T-cell (primary cell): ENCODE measurements around the gene PLCB4. TPM values are rescaled to one million over a fixed set of nuclear protein-coding genes. Genes with fewer than 3 reads are reported as not detected.

Experiments used
- ATAC-seq, 4 experiments: fragments of 200-7000 bp in 3 of 4; fragments of 150-1000 bp in 1 of 4; cut with Tn5 transposase; replicated peaks in 1 of 4; 1 replicate in 3 of 4; 2 replicates in 1 of 4; pipeline ENCODE4 v1.10.0; 2021; ENCODE audit warnings: moderate library complexity in 3 of 4, mild to moderate bottlenecking in 2 of 4, moderate number of reproducible peaks in 1 of 4
- CTCF ChIA-PET, 2 donors: fragments of 300-600 bp; sonication (Branson Sonifier 250); formaldehyde crosslinking; loops; one replicate each; lab custom pipeline; 2022; ENCODE audit warnings: antibody characterized with exemption in 2 of 2; lab: Charles Lee
- POLR2A ChIA-PET, 2 donors: fragments of 300-600 bp; sonication (Branson Sonifier 250); formaldehyde crosslinking; loops; one replicate each; lab custom pipeline; 2022; ENCODE audit warnings: antibody characterized with exemption in 2 of 2; lab: Charles Lee
- DNase-seq, 35 experiments: peaks; one replicate each; pipeline versions ENCODE4 v3.0.0 to v3.0.0-alpha.2; 2013 to 2023
- H3K27ac ChIP-seq: one replicate; pipeline ENCODE4 v1.5.1; 2013; ENCODE audit warnings: low read length
- H3K27me3 ChIP-seq, 2 experiments: replicated peaks in 1 of 2; 1 replicate in 1 of 2; 2 replicates in 1 of 2; pipeline versions ENCODE4 v1.6.1 to v1.7.0; 2013; ENCODE audit warnings: low read length in 1 of 2, mixed read lengths in 1 of 2; ENCODE audit not compliant: control insufficient read depth in 2 of 2, insufficient read depth in 2 of 2; ENCODE audit errors: extremely low read depth in 1 of 2
- H3K36me3 ChIP-seq, 2 donors: 1 replicate in 1 of 2; 2 replicates in 1 of 2; pipeline versions ENCODE4 v1.6.1 to v1.7.0; 2013; ENCODE audit warnings: low read length in 1 of 2; ENCODE audit not compliant: control insufficient read depth in 2 of 2, insufficient read depth in 1 of 2; ENCODE audit errors: extremely low read depth in 1 of 2
- H3K4me1 ChIP-seq, 2 experiments: 1 replicate in 1 of 2; 2 replicates in 1 of 2; pipeline versions ENCODE4 v1.6.1 to v1.7.0; 2013; ENCODE audit warnings: low read length in 2 of 2, mixed read lengths in 1 of 2; ENCODE audit not compliant: insufficient read depth in 2 of 2, control insufficient read depth in 1 of 2; ENCODE audit errors: extremely low read depth in 1 of 2
- H3K4me3 ChIP-seq, 2 donors: 1 replicate in 1 of 2; 2 replicates in 1 of 2; pipeline versions ENCODE4 v1.5.1 to v1.7.0; 2013; ENCODE audit warnings: mild to moderate bottlenecking in 2 of 2, low read length in 1 of 2, moderate library complexity in 1 of 2; ENCODE audit not compliant: control insufficient read depth in 1 of 2; ENCODE audit errors: extremely low read depth in 1 of 2
- H3K9me3 ChIP-seq: 2 replicates; pipeline ENCODE4 v1.7.0; 2013
- H3K27ac Mint-ChIP-seq, 2 donors: one replicate each; pipeline ENCODE4 v1.8.0; 2020 to 2021; ENCODE audit warnings: mild to moderate bottlenecking in 2 of 2, mixed read lengths in 2 of 2
- H3K27me3 Mint-ChIP-seq, 2 donors: one replicate each; pipeline ENCODE4 v1.8.0; 2021 to 2022; ENCODE audit warnings: mixed read lengths in 2 of 2
- H3K36me3 Mint-ChIP-seq: one replicate; pipeline ENCODE4 v1.8.0; 2021; ENCODE audit warnings: mixed read lengths
- H3K4me1 Mint-ChIP-seq, 3 donors: one replicate each; pipeline ENCODE4 v1.8.0; 2020 to 2022; ENCODE audit warnings: mixed read lengths in 3 of 3, mild to moderate bottlenecking in 1 of 3
- H3K4me3 Mint-ChIP-seq, 3 donors: one replicate each; pipeline ENCODE4 v1.8.0; 2020 to 2022; ENCODE audit warnings: mild to moderate bottlenecking in 3 of 3, mixed read lengths in 3 of 3, moderate library complexity in 3 of 3
- H3K9me3 Mint-ChIP-seq, 3 donors: one replicate each; pipeline ENCODE4 v1.8.0; 2020 to 2022; ENCODE audit warnings: mixed read lengths in 3 of 3
- whole genome bisulfite sequencing: methylation state at CpG from one replicate; pipeline ENCODE4 v1.1.5; 2013; ENCODE audit warnings: missing lambda C conversion rate; ENCODE audit not compliant: insufficient coverage; 5-methylcytosine and 5-hydroxymethylcytosine counted together
- total RNA-seq, 35 experiments: library from RNA in 6 of 35; stranded (reverse) in 6 of 35; fragments of 120-200 nt in 1 of 35; gene quantifications; one replicate each; pipeline versions ENCODE4 v1.2.1 to v1.2.4 and lab custom pipeline; 2013 to 2026

The PLCB4 gene
- total RNA-seq, 5 donors from 2014 or later (not counting 1 experiment from before 2014, with no cell fraction given): 0.06 to 0.07 TPM; not detected in 3

DNA sequence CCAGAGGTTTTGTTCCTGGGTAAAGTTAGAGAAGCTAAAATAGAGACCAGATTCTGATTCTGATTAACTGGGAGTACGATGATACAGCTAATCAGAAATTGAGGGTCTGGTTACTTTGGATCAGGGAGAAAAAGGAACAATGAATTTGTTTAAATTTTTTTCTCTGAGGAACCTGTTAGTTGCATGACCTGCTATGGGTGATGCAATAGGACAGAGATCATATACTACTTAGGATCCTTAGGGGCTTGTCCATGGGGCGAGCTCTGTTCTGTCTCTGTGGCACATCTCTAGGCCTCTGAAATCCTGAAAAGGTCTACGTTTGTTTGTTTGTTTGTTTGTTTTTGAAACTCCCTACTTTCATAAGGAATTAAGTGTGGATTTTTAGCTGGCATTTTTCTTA lies 279.4 kb downstream of the PLCB4 start:
- ATAC-seq (no peak), DNase-seq (no peak)
- H3K9me3 ChIP-seq: no peaks in the 10 kb centered on the region
- Mint-ChIP-seq H3K27ac (no peak overlapping the region), H3K4me1 (no peaks in the 10 kb centered on the region), H3K36me3 (no peaks in the 10 kb centered on the region), H3K9me3 (peaks cover 0 to 5% (median 0%) of the 10 kb centered on the region in 3 donors), H3K4me3 (no peak overlapping the region), H3K27me3 (no peaks in the 10 kb centered on the region)
- H3K4me1 ChIP-seq: no peaks in the 10 kb centered on the region
- H3K27me3 ChIP-seq: no peaks in the 10 kb centered on the region
- H3K36me3 ChIP-seq: no peaks in the 10 kb centered on the region
- no peak overlapping the region for H3K27ac ChIP-seq
- ChIA-PET POLR2A (no interaction called here), CTCF (no interaction called here)
- 60% methylated on average over 1 of the region's 3 CpGs for WGBS
- no peak overlapping the region for H3K4me3 ChIP-seq

DNA sequence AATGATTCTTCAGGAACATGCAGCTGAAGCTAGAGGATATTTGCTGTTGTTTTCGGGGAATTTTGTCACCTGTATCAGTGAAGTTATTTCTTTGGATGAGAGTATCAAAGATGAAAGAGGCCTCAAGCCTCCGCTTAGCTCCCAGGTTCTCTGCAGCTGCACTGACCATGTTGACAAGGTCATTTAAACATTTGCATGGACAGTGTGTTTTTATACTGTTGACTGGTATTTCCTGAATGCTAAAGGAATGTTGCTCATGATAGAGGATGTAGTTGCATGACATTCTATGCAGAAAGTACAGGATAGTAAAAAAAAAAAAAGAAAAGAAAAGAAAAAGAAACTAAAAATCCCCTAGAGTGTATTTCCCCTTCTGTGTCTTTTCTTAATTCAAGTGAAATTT lies 279.9 kb downstream of the PLCB4 start:
- Mint-ChIP-seq H3K4me1 (no peaks in the 10 kb centered on the region), H3K9me3 (peaks cover 0 to 5% (median 0%) of the 10 kb centered on the region in 3 donors), H3K36me3 (no peaks in the 10 kb centered on the region), H3K27ac (no peak overlapping the region), H3K4me3 (no peak overlapping the region), H3K27me3 (no peaks in the 10 kb centered on the region)
- 83% methylated on average over 2 of the region's 2 CpGs for WGBS
- DNase-seq (no peak), ATAC-seq (no peak)
- Histone ChIP-seq H3K4me3 (no peak overlapping the region), H3K36me3 (no peaks in the 10 kb centered on the region), H3K9me3 (no peaks in the 10 kb centered on the region), H3K27me3 (no peaks in the 10 kb centered on the region), H3K4me1 (no peaks in the 10 kb centered on the region), H3K27ac (no peak overlapping the region)
- ChIA-PET CTCF (no interaction called here), POLR2A (no interaction called here)

GRCh38 chr20:9349249-9349648 lies 280.4 kb downstream of the PLCB4 start:
- CTCF ChIA-PET: no interaction called here
- no peaks in the 10 kb centered on the region for H3K4me1 ChIP-seq
- H3K4me3 ChIP-seq: no peak overlapping the region
- POLR2A ChIA-PET: no interaction called here
- no peaks in the 10 kb centered on the region for H3K27me3 ChIP-seq
- Mint-ChIP-seq H3K9me3 (peaks cover 0 to 2% (median 0%) of the 10 kb centered on the region in 3 donors), H3K27ac (no peak overlapping the region), H3K27me3 (no peaks in the 10 kb centered on the region), H3K36me3 (no peaks in the 10 kb centered on the region), H3K4me3 (no peak overlapping the region), H3K4me1 (no peaks in the 10 kb centered on the region)
- WGBS: no CpG with 5 or more reads among the region's 4 CpGs
- no peaks in the 10 kb centered on the region for H3K36me3 ChIP-seq
- no peaks in the 10 kb centered on the region for H3K9me3 ChIP-seq
- DNase-seq (no peak), ATAC-seq (no peak)
- no peak overlapping the region for H3K27ac ChIP-seq

- ATAC-seq (no peak), DNase-seq (no peak)
- H3K27ac Mint-ChIP-seq: no peak overlapping the region
- Histone ChIP-seq H3K4me3 (no peak overlapping the region), H3K9me3 (no peaks in the 10 kb centered on the region), H3K27me3 (no peaks in the 10 kb centered on the region), H3K36me3 (no peaks in the 10 kb centered on the region), H3K27ac (no peak overlapping the region), H3K4me1 (no peaks in the 10 kb centered on the region)
- no peak overlapping the region for H3K4me3 Mint-ChIP-seq
- ChIA-PET POLR2A (no interaction called here), CTCF (no interaction called here)
- H3K9me3 Mint-ChIP-seq: no peaks in the 10 kb centered on the region
- H3K27me3 Mint-ChIP-seq: no peaks in the 10 kb centered on the region
- H3K36me3 Mint-ChIP-seq: no peaks in the 10 kb centered on the region
- H3K4me1 Mint-ChIP-seq: no peaks in the 10 kb centered on the region
Measured at GRCh38 chr20:9352739-9353138, 283.9 kb downstream of the PLCB4 start.

DNA sequence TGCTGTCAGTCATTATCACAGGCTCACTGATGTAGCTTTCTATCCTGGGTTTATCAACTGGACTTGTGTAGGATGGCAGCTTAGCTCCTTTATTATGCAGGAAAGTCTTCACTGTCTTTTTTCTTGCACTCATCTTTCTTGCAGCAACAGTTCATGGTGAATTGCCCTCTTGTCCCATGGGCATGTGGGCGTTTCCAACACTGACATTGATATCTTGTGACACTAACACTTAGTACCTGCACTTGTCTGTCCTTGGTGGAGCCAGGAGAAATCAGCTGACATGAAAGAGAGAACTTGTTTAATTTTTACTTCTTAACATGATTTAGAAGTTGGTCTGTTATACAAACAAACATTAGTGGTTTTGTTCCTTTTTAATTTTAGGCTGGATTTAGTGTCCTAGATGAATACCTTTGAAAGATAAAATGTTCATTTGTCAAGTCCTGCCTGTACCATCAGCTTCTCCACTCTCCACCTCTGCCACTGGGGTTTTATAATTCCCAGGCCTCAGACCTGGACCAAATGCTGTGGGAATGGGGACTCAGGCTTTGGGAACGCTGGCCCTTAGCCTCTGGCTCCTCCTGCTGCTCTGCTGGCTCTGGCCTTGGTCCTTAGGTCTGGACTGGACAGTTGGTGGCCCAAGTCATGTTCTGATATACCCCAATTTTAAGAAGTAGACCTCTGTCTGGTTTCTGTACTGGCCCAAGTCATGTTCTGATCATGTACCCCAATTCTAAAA lies 284.5 kb downstream of the PLCB4 start:
- Mint-ChIP-seq H3K27ac (no peak overlapping the region), H3K9me3 (no peaks in the 10 kb centered on the region), H3K4me1 (no peaks in the 10 kb centered on the region), H3K4me3 (no peak overlapping the region), H3K36me3 (no peaks in the 10 kb centered on the region), H3K27me3 (no peaks in the 10 kb centered on the region)
- Histone ChIP-seq H3K27me3 (no peaks in the 10 kb centered on the region), H3K4me1 (no peaks in the 10 kb centered on the region), H3K27ac (no peak overlapping the region), H3K9me3 (no peaks in the 10 kb centered on the region), H3K4me3 (no peak overlapping the region), H3K36me3 (no peaks in the 10 kb centered on the region)
- DNase-seq (no peak), ATAC-seq (no peak)
- CTCF ChIA-PET: no interaction called here
- WGBS: 43% methylated on average over 1 of the region's 2 CpGs
- POLR2A ChIA-PET: interaction anchor here in 1 of 2 donors (0.6 kb wide), 1 partner anchor 232 kb away, joined by 3 read pairs; no protein-coding TSS in a partner anchor

GRCh38 chr20:9353916-9354276 lies 285.0 kb downstream of the PLCB4 start:
- H3K4me3 Mint-ChIP-seq: no peak overlapping the region
- H3K27ac Mint-ChIP-seq: no peak overlapping the region
- no peak overlapping the region for H3K27ac ChIP-seq
- no peaks in the 10 kb centered on the region for H3K9me3 Mint-ChIP-seq
- WGBS: no CpG with 5 or more reads among the region's 1 CpG
- H3K36me3 Mint-ChIP-seq: no peaks in the 10 kb centered on the region
- no peaks in the 10 kb centered on the region for H3K27me3 ChIP-seq
- ChIA-PET CTCF (interaction anchor here in 1 of 2 donors (0.5 kb wide), 1 partner anchor 577 kb away, joined by 4 read pairs; no protein-coding TSS in a partner anchor), POLR2A (interaction anchor here in 1 of 2 donors (0.6 kb wide), 1 partner anchor 231 kb away, joined by 3 read pairs; no protein-coding TSS in a partner anchor)
- H3K27me3 Mint-ChIP-seq: no peaks in the 10 kb centered on the region
- no peak for ATAC-seq
- no peaks in the 10 kb centered on the region for H3K9me3 ChIP-seq
- no peaks in the 10 kb centered on the region for H3K4me1 Mint-ChIP-seq
- H3K4me3 ChIP-seq: no peak overlapping the region
- DNase-seq: no peak
- H3K4me1 ChIP-seq: no peaks in the 10 kb centered on the region
- no peaks in the 10 kb centered on the region for H3K36me3 ChIP-seq
